HG02763 (cell line): ENCODE measurements around the gene PPFIA2.

Experiments used
- ATAC-seq: cut with Tn5 transposase; IDR thresholded peaks from one replicate; pipeline ENCODE4 v1.9.1; 2021; ENCODE audit warnings: mild to moderate bottlenecking, moderate library complexity; ENCODE audit not compliant: unreplicated experiment

The PPFIA2 gene

DNA sequence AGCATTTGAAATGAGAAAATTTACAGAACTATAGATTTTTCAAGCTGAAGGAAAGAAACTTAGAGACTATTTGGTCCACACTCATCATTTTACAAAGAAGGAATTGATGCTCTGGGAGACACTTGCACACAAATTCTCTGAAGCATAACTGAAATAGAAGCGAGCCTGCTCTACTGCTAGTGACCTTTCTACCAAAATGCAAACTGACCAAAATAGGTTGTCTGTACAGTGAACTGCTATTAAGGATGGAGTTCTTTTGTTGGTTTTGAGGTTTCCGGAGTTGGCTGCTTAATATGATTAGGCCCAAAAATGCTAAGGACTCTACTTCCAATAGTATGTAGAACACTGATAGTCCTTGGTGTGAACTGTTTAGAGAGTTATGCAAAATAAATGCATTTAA lies 194.9 kb downstream of the PPFIA2 start:
- ATAC-seq = no peak

DNA sequence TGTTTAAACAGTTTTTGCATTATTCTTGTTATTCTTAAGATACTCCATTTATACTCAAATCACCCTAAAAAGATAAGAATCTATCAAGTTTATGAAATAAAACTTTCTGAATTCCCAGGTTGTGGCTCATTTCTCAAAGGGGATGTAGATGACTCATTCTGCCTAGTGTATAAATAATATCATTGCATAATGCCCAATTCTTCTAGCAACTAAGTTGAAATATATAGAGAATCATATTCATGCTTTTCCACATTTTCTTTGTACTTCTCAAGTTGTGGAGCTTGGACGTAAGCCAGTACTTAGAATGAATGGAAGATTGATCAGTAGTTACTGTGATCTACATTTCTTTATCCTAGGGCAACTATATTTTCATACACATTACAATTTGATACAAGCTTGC lies 201.1 kb downstream of the PPFIA2 start:
- ATAC-seq = no peak

DNA sequence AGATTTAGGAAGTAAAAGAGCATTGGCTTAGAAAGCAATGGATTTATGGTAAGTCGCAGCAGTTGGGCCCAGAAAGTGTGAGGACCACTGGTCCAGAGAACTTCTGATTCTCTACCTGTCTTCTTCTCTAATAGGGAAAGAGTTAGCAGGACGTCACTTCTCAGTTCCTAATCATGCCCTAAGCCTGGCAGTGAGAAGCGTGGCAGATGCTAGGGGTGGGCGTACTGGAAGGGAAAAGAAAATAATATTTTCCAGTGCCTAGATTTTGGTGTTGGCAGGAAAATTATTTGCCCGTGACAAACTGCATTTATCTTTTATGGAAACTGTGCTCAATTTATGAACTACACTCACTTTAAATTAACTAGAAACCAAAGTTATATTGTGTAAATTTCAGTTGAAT lies 212.3 kb downstream of the PPFIA2 start:
- no peak for ATAC-seq

DNA sequence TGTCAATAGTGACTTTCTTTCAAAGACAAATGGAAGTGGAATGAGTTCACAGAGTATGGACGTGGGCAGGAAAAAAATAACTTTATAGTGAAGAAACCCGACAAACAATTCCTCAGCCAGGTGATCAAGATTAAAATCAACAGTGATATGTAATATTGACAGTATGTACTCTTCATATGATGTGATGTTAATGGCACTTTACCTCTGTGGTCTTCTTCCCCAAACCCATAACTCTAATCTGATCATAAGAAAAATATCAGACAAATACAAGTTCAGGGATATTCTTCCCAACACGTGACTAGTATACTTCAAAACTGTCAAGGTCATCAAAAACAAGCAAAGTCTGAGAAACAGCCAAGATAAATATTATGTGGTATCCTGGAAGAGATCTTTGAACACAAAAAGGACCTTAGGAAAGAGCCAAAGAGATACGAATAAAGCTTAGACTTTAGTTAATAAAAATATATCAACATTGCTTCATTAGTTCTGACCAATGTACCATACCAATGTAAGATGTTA lies 215.5 kb downstream of the PPFIA2 start:
- ATAC-seq = no peak

DNA sequence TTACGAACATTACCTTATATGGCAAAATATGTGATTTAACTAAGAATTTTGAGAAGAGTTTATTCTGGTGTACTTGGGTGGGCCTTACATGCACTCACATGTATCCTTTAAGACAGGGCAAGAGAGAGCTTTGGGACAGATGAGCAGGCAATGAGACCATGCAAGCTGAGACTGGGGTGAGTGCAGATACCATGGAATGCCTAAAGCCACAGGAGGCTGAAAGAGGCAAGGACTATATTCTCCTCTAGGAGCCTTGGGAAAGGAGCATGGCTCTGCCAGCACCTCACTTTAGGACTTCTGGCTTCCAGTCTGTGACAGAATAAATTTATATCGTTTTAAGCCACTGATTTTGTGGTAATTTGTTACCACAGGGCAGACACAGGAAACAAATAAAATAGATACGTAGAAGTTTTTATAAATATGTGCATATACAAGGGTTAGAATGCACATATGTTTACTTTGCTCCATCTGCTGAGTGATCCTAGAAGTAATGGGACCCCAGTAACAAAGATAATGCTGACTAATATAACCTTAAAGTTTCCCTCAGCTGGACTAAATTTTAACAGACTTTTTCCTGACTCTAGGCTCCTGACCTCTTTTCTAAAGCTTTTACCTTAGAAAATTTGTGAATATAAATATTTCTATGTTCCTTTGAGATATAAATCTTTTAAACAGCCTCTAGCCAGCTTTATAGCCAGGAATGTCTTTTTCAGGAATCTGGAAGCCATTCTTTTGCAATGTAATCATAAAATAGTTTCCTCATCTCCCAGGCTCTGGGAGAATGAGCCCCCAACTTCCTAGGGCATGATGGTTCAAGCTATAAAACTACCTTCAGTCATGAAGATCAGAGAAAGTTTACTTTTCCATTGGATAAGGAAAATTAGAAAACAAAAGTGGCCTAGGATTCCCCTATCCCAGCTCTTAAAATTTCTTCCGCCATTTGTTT lies 216.8 kb downstream of the PPFIA2 start:
- no peak for ATAC-seq

DNA sequence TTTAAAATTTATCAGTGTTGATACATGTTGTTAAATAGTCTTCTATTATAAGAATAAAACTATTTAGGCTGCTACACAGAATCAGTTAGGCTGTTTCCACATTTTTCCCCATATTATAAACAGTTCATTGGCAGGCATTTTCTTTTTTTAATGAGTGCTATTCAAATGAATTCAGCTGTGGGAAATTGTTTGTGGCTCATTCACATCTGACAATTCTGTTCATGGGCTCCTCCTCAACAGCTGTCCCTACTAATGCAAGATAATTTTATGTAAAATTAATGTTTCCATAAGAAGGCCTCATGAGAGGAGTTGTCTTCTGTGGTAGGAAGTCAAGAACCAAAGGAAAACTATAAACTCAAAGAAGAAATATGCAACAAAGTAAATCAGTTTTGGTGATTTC lies 218.0 kb downstream of the PPFIA2 start:
- ATAC-seq = no peak

DNA sequence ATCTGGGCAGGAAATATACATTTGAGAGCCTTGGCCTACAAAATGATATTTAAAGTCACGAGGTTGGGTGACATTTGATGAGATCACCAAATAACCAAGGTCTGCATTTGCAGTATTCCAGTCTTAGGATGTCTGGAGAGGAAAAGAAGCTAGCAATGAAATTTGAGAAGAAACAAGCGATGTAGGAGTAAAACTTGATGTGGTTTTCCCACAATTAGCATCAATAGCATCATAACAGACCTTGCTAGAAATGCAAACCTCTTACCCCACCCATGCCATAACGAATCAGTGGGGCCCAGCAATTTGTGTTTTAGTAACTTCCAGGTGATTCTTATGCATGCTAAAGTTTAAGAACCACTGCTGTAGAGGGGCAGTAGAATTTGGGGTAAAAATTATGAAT lies 219.9 kb downstream of the PPFIA2 start:
- ATAC-seq = no peak

DNA sequence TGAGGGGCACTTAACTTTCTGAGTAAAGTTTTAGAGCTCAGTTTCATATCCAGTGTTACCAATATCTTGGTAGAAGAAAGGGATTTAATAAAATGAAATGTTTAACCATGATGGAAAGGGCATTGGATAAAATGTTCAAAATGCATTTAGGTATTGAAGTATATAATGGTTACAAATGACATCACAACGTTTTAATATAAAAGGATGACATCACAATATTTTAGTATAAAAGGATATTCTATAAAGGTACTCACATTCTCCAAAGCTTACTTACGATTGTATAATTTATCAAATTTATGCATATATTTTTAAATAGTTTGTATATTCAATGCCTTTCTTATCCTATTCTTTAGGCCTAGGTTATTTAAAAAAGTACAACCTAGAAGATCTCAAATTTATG lies 226.1 kb downstream of the PPFIA2 start:
- no peak for ATAC-seq

DNA sequence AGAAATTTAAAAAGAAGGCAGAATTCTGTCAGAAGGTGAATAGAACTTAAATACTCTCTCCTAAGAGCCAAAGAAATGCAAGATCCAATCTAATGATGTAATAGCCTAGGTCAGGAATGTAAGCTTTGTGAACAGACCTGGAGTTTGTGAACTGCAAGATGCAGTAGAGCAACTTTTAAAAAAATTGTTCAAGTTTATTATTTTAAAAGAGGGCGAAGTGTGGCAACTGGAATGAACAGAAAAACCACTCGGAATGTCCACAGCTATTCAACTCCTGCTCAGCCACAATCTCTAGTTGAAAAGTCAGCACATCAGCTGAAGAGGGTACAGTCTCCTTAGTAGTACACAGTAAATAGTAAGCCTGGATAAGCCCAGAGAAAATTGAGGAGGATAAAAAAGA lies 228.8 kb downstream of the PPFIA2 start:
- ATAC-seq = no peak

DNA sequence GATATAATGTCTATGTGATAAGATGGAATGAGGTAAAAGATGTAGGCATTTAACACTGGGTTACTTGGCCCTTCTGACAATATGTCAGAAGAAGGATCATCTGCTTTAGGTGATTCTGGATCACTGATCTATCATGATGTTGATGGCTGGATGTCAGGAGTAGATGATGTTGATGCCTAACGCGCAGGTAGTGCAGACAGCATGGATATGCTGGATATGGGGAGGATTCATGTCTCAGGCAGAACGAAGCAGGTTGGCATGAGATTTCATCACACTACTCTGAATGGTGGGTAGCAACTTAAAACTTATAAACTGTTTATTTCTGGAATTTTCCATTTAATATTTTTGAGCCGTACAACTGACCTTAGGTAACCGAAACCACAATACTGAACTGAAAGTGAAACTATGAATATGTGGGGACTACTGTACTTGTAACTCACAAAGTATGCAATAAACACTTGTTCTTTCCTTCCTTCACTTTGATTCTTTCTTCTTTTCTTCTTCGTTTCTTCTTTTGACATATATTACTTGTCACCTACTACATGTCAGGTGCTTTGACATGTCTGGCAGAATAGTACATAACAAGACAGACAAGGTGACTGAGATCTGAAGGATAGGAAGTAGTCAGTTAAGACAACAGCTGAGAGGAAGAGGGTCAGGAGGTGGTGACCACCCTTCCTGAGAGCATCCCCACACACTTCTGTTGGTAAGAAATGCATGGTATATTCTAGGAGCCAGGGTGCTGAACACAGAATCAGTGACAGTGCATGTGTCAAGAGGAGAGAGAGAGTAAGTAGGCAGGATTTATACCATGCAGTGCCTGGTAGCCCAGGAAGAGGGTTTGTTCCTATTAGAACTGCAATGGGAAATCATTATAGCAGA lies 238.8 kb downstream of the PPFIA2 start:
- ATAC-seq = peak; percentile 73

DNA sequence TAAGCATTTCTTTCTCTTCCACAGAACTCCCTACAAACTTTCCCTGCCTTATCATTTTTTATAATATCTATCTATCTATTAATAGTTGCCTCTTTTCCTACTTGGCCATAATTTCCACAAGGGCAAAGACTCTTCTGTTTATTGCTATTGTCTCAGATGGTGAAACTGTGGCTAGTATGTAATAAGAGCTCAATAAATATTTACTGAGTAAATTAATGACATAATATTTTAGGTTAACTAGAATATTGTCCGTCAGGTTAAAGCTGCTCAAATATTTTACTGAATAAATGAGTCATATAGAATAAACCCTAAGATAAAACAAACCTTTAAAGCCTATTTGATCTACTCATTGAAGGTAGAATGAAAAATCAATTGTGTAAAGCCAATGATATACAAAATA lies 240.5 kb downstream of the PPFIA2 start:
- ATAC-seq = no peak

DNA sequence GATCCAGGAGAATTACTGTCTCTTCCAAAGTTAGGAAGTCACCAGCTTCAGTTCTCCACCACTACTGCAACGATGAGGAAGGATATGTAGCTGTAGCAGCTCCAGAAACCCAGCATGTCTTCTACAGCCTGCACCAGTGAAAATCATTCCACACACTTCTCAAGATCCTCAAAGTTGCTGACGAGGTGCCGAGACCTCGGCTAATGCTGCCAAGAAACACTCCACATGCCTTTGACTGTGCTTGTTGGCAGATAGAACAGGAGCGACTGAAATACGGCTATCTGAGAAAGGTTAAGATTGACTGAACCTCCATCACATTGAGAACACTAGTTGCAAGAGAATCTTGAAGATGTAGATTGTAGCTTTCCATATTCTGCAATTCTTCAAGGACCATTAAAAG lies 241.9 kb downstream of the PPFIA2 start:
- ATAC-seq = no peak

DNA sequence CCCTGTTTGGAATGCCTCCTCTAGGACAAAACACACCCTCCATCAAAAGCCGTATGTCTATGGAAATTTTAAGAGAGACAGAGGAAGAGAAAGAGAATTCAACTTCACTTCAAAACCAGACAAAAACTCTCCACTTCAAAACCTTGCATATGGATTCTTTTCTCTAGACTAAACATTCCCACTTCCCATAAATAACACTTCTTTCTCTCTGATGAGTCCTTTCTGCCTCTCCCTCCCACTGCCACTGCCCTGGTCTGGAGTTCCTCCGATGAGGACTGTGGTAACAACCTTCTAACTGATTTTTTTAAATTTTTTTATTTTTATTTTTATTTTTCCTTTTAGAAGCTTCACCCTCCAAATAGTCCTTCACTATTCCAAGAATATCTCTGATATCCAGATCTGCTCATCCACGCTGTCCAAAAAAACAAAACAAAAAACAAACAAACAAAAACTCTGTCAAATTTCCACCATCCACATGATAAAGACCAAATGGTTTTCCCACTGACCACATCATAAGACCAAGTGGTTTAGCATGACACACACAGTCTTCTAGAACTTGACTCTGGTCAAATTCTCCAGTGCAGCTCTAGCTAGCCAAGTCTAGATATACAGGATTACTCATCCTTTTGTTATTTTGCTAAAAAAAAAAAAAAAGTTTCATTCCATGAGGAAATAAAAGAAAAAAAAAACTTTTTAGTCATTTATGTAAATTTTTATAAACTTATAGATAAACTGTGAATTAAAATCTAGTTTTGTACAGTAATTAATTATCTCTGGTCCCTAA lies 256.0 kb downstream of the PPFIA2 start:
- no peak for ATAC-seq

DNA sequence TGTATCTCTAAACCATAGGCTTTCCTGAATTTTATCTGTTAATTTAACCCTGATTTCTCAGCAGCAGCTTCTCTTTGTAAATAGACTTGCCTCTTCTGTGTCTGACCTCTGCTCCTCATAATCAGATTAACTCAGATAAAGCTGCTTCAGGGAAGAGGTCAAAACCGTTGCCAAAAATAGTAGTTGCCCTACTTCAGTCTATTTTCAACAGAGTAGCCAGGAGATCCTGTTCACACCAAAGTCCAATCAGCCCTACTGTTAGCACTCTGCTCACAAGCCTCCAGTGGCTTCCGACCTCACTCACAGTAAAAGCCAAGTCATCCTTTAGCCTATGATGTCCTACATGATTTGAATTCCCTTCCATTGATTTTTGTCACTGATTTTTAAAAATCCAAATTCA lies 258.4 kb downstream of the PPFIA2 start:
- no peak for ATAC-seq

DNA sequence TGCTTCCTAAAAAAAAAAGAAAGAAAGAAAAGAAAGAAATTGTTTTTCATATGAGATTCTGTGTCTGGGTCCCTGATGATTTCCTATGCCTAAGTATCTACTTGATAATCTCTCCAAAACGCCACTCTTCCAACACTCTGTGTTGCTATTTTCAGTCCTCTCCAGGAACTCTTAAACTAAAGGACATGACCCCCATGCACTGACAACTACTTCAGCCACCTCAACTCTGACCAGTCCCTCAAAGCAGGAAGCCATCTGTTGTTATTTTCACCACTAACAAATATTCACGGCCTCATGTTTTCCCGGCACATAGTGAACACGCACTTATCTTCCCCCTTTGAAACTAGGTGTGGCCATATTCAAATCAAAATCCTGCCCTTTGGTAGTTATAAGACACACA lies 259.3 kb downstream of the PPFIA2 start:
- no peak for ATAC-seq

DNA sequence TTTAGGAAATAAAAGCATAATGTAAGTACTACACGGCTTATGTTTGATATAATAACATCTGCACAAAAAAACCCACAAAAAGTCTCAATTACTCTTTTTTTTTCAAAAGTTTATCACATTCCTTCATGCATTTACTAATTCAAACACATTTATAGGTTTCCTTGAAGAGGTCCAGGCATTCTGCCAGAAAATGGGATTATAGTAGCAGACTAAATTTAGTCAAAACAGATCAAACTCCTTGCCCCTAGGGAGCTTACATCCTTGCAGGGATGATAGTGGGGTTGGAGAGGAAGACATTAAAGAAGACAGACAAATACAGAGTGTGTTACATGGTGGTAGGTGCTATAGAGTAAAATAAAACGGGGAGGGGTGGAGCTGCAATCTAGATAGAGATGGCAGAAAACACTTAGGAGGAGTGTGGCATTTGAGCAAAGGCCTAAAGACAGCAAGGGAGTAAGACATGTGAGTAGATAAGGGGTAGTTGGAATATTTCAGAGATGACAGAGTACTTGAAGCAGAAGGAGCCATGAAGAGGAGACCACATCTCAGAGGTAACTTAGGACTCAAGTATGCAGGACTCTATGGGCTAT lies 266.9 kb downstream of the PPFIA2 start:
- ATAC-seq = no peak

DNA sequence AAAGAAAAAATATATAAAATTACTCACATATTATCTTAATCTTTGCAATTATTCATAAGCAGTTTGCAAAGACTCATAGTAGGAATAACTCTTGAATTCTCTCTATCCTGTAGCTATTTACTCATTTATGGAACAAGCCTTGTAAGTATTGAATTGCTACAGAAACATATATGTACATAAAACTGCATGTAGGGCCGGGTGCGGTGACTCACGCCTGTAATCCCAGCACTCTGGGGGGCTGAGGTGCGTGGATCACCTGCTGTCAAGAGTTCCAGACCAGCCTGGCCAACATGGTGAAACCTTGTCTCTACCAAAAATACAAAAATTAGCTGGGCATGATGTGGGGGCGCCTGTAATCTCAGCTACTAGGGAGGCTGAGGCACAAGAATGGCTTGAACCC lies 286.2 kb downstream of the PPFIA2 start:
- ATAC-seq = no peak

DNA sequence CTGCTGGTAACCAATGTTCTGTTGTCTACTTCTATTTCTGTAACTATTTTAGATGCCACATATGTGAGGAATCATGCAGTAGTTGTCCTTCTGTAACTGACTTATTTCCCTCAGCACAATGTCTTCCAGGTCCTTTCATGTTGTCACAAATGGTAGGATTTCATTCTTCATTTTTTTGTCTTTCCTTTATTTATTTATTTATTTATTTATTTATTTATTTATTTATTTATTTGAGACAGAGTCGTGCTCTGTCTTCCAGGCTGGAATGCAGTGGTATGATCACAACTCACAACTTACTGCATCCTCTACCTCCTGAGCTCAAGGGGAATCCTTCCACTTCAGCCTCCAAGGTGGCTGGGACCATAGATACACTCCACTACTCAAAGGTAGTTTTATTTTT lies 288.2 kb downstream of the PPFIA2 start:
- no peak for ATAC-seq

DNA sequence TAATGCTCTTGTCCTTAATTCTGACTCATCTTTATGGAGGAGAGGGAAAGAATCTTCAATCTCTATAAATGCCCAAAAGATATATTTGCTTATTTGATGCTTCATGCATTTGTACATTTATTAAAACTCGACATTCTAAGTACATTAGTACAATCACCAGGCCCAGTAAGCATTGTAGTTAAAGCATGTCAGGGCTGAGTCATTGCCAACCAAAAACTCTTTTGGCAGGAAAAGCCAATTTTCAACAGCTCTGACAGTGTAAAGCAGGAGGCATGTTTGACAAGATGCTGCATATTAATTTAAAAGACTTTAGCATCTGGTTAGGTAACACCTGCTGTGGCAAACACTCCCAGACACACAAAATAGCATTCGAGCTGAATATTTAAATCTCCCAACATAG lies 290.9 kb downstream of the PPFIA2 start:
- ATAC-seq = no peak

DNA sequence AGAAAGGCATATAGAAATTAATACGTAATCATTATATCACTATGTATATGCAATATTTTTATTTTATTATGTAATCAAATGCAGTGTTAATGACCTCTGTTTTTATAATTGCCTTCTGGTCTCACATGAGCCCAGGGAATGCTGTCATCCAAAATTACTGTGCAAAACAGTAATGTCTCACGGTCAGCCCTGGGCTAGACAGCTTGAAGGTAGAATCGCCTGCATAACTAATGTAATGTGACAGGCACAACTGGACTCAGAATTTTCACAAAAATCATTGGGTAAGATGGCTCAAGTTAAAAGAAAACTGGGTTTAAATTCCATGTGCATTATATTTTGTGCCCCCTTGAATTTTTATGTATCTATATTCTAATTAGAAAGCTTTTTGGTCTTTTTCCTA lies 293.3 kb downstream of the PPFIA2 start:
- ATAC-seq = no peak

DNA sequence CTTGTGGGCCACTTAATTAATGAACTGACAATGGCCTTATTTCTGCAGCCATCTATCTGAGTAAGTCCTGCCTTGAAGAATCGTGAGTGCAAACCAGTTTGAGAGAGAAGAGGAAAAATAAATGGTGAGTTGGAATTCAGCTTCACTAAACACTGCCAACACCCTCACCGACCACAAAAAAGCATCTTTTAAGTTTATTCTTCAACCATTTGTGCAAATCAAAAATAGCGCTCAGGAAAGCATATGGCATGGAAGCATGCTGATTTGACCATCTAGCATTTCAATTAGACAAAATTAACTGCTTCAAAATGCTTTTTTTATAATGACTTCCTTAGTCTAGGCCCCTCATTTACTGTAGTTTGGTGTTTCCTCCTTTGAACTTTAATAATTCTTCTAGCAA lies 294.0 kb downstream of the PPFIA2 start:
- no peak for ATAC-seq
